Keratinocyte (primary cell): ENCODE data around the gene TLR6. TPM values are rescaled to one million over a fixed set of nuclear protein-coding genes. Genes with fewer than 3 reads are reported as not detected.

Experiments
- DNase-seq: peaks from one replicate; pipeline ENCODE4 v3.0.0-alpha.2; 2011; ENCODE audit warnings: low read depth, missing footprints, low spot score
- FAIRE-seq: peaks from 2 replicates; lab custom pipeline; 2011; peaks lifted over from hg19 to GRCh38; lab: Jason Lieb, UNC
- H2AFZ ChIP-seq: 2 replicates; pipeline ENCODE4 v1.6.0; 2012; ENCODE audit warnings: low read length, control low read depth, inconsistent platforms; ENCODE audit not compliant: control insufficient read depth
- H3K27ac ChIP-seq: 2 replicates; pipeline ENCODE4 v1.5.1; 2011; ENCODE audit warnings: low read length; ENCODE audit not compliant: control insufficient read depth, insufficient read depth
- H3K27me3 ChIP-seq: 3 replicates; pipeline ENCODE4 v1.6.0; 2011; ENCODE audit warnings: low read length; ENCODE audit not compliant: control insufficient read depth, insufficient read depth; ENCODE audit errors: extremely low read depth
- H3K36me3 ChIP-seq, 2 experiments: 2 replicates in 1 of 2; 3 replicates in 1 of 2; pipeline ENCODE4 v1.5.1; 2011; ENCODE audit warnings: low read length in 2 of 2, mild to moderate bottlenecking in 1 of 2; ENCODE audit not compliant: control insufficient read depth in 2 of 2, insufficient read depth in 2 of 2; ENCODE audit errors: extremely low read depth in 1 of 2
- H3K4me1 ChIP-seq: 3 replicates; pipeline ENCODE4 v1.5.1; 2011; ENCODE audit warnings: low read length; ENCODE audit not compliant: control insufficient read depth, insufficient read depth; ENCODE audit errors: extremely low read depth
- H3K4me2 ChIP-seq: 3 replicates; pipeline ENCODE4 v1.6.0; 2011; ENCODE audit warnings: low read depth, low read length; ENCODE audit not compliant: control insufficient read depth, insufficient read depth; ENCODE audit errors: extremely low read depth
- H3K4me3 ChIP-seq, 3 experiments: fragments of 200-600 bp in 1 of 3; sonication (generic) in 1 of 3; 2 replicates in 2 of 3; 3 replicates in 1 of 3; pipeline ENCODE4 v1.5.1; 2011 to 2016; ENCODE audit warnings: low read length in 3 of 3, mild to moderate bottlenecking in 3 of 3, control low read depth in 2 of 3, inconsistent platforms in 1 of 3, low read depth in 1 of 3, mixed read lengths in 1 of 3, mixed run types in 1 of 3, moderate library complexity in 1 of 3; ENCODE audit not compliant: control insufficient read depth in 2 of 3, insufficient read depth in 2 of 3; ENCODE audit errors: extremely low read depth in 1 of 3
- H3K79me2 ChIP-seq: 2 replicates; pipeline ENCODE4 v1.6.0; 2012; ENCODE audit warnings: low read length; ENCODE audit not compliant: control insufficient read depth, insufficient read depth
- H3K9ac ChIP-seq: 3 replicates; pipeline ENCODE4 v1.6.0; 2011; ENCODE audit warnings: low read length; ENCODE audit not compliant: control insufficient read depth, insufficient read depth; ENCODE audit errors: extremely low read depth
- H3K9me1 ChIP-seq: 3 replicates; pipeline ENCODE4 v1.6.0; 2011; ENCODE audit warnings: low read length; ENCODE audit not compliant: control insufficient read depth, insufficient read depth; ENCODE audit errors: extremely low read depth
- H3K9me3 ChIP-seq: 2 replicates; pipeline ENCODE4 v1.5.1; 2012; ENCODE audit warnings: low read depth, low read length; ENCODE audit not compliant: control insufficient read depth
- H4K20me1 ChIP-seq: 3 replicates; pipeline ENCODE4 v1.6.0; 2011; ENCODE audit warnings: low read length; ENCODE audit not compliant: control insufficient read depth, insufficient read depth; ENCODE audit errors: extremely low read depth
- EZH2 ChIP-seq: IDR thresholded peaks from one replicate; pipeline ENCODE4 v1.6.1; 2012; ENCODE audit warnings: inconsistent platforms, mild to moderate bottlenecking, low read length, moderate library complexity
- dilution Hi-C: fragments of 300-500 bp; cut with MboI; formaldehyde crosslinking; loops from one replicate; pipeline ENCODE4 v1.7.0; 2020; ENCODE audit warnings: low sequenced_read_pairs; ENCODE audit not compliant: extremely low pct_ligation_motif_present
- polyA plus RNA-seq, 5 experiments: library from polyadenylated mRNA; depleted of rRNA in 3 of 5; stranded (reverse) in 3 of 5; stranded (forward) in 1 of 5; unstranded in 1 of 5; fragments of >200 nt; gene quantifications; 1 replicate in 1 of 5; 2 replicates in 3 of 5; 3 replicates in 1 of 5; pipeline versions ENCODE4 v1.2.1 to v1.2.3, GENCODE V29; 2011 to 2012; ENCODE audit warnings: missing spikeins in 2 of 5, low read depth in 1 of 5, low replicate concordance in 1 of 5
- TF ChIP-seq, protein P1 (sequence below), 3 experiments: IDR thresholded peaks in 1 of 3; conservative IDR thresholded peaks in 1 of 3; optimal IDR thresholded peaks in 1 of 3; 2 replicates in 2 of 3; 3 replicates in 1 of 3; pipeline versions ENCODE3 to v1.5.1; 2011; ENCODE audit warnings: low read length in 3 of 3, mild to moderate bottlenecking in 3 of 3, moderate library complexity in 2 of 3, control low read depth in 1 of 3, inconsistent platforms in 1 of 3; ENCODE audit not compliant: insufficient read depth in 2 of 3; ENCODE audit errors: extremely low read depth in 1 of 3

TLR6 gene
- polyA plus RNA-seq, 1 donor (not counting 4 experiments of a cell fraction or from before 2014, with no cell fraction given) = 1.3 TPM

DNA sequence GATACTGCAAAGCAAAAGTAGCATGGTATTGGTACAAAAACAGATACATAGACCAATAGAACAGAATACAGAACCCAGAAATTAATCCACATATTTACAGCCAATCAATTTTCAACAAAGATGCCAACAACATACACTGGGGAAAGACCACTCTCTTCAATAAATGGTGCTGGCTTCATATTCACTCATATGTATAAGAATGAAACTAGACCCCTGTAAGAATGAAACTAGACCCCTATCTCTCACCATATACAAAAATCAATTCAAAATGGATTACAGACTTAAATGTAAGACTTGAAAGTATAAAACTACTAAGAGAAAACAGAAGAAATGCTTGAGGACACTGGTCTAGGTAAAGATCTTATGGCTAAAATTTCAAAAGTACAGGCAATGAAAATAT is 19.3 kb downstream of the TLR6 start:
- Histone ChIP-seq H3K4me2 (no peak overlapping the region), H3K9me3 (no peaks in the 10 kb centered on the region), H3K27ac (no peak overlapping the region), H3K9ac (no peak overlapping the region), H3K27me3 (no peaks in the 10 kb centered on the region), H3K9me1 (no peaks in the 10 kb centered on the region), H3K79me2 (no peaks in the 10 kb centered on the region), H3K4me1 (peaks cover 10% of the 10 kb centered on the region), H3K4me3 (no peak overlapping the region), H3K36me3 (no peaks in the 10 kb centered on the region), H2AFZ (no peak overlapping the region), H4K20me1 (no peaks in the 10 kb centered on the region)
- DNase-seq = no peak
- no peak for FAIRE-seq
- TF ChIP-seq, protein P1, sequence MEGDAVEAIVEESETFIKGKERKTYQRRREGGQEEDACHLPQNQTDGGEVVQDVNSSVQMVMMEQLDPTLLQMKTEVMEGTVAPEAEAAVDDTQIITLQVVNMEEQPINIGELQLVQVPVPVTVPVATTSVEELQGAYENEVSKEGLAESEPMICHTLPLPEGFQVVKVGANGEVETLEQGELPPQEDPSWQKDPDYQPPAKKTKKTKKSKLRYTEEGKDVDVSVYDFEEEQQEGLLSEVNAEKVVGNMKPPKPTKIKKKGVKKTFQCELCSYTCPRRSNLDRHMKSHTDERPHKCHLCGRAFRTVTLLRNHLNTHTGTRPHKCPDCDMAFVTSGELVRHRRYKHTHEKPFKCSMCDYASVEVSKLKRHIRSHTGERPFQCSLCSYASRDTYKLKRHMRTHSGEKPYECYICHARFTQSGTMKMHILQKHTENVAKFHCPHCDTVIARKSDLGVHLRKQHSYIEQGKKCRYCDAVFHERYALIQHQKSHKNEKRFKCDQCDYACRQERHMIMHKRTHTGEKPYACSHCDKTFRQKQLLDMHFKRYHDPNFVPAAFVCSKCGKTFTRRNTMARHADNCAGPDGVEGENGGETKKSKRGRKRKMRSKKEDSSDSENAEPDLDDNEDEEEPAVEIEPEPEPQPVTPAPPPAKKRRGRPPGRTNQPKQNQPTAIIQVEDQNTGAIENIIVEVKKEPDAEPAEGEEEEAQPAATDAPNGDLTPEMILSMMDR (optimal IDR thresholded peaks at IDR 0.05 in 1 of 3, IDR thresholded peaks at IDR 0.05 in 1 of 3, conservative IDR thresholded peaks at IDR 0.05 in 1 of 3; ENCODE audit: extremely low read depth in 1 of 3, insufficient read depth in 2 of 3, low read length in 3 of 3) = no peak
- TF ChIP-seq EZH2 = no peak
- dilution Hi-C loops = no loop called here

GRCh38 chr4:38834570-38834969 is 22.0 kb downstream of the TLR6 start:
- no peak for FAIRE-seq
- no peak for TF ChIP-seq EZH2
- TF ChIP-seq, protein P1 (optimal IDR thresholded peaks at IDR 0.05 in 1 of 3, IDR thresholded peaks at IDR 0.05 in 1 of 3, conservative IDR thresholded peaks at IDR 0.05 in 1 of 3; ENCODE audit: extremely low read depth in 1 of 3, insufficient read depth in 2 of 3, low read length in 3 of 3) = no peak
- H3K36me3 ChIP-seq = no peaks in the 10 kb centered on the region
- H3K4me1 ChIP-seq = peaks cover 10% of the 10 kb centered on the region
- H3K4me2 ChIP-seq = no peak overlapping the region
- dilution Hi-C loops = no loop called here
- no peak overlapping the region for H3K4me3 ChIP-seq
- no peaks in the 10 kb centered on the region for H3K9me1 ChIP-seq
- H3K9ac ChIP-seq = no peak overlapping the region
- no peak overlapping the region for H2AFZ ChIP-seq
- no peaks in the 10 kb centered on the region for H3K79me2 ChIP-seq
- no peak overlapping the region for H3K27ac ChIP-seq
- no peaks in the 10 kb centered on the region for H4K20me1 ChIP-seq
- DNase-seq = no peak
- no peaks in the 10 kb centered on the region for H3K9me3 ChIP-seq
- no peaks in the 10 kb centered on the region for H3K27me3 ChIP-seq
